GM10248 (cell line): ENCODE results near the gene TTC7B.

Experiments
- CTCF ChIA-PET: fragments of 300-600 bp; sonication (Branson Sonifier 250); formaldehyde crosslinking; extraction: SDS; loops from one replicate; lab custom pipeline; 2021; ENCODE audit warnings: antibody characterized with exemption; lab: Yijun Ruan, JAX
- POLR2A ChIA-PET: fragments of 350-650 bp; sonication (Branson Sonifier 250); formaldehyde crosslinking; extraction: SDS; loops from one replicate; lab custom pipeline; 2020; ENCODE audit warnings: antibody characterized with exemption; lab: Yijun Ruan, JAX
- DNase-seq: peaks from one replicate; pipeline ENCODE4 v3.0.0; 2012; ENCODE audit errors: extremely low spot score
- TF ChIP-seq, protein P1 (sequence below): IDR thresholded peaks from 2 replicates; pipeline ENCODE4 v1.5.1; 2012; ENCODE audit warnings: mild to moderate bottlenecking, low read depth; ENCODE audit errors: extremely low read depth, missing control alignments, control extremely low read depth

Gene TTC7B

DNA sequence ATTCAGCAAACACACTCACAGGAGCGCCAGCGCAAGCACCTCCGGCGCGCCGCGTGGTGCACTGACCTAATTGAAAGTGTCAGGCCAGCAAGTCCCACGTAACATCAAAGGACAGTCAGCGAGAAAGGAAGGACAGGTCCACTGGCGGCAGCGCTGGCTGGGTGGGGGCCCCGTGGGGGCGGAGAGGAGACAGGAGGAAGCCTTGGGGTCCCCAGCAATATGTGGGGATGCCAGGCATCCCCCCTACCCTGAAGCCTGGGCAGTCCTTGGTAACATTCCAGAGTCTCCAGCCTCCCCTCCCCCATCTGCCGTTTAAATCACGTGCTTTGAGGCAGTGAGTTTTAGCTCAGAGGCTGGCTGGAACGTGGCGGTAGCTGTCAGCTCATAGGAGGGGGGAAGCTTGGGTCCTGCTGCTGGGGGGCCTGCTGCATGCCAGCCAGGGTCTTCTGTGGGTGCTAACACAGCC is 260.2 kb downstream of the TTC7B start:
- ChIA-PET CTCF (interaction anchor here (1.1 kb wide), 1 partner anchor 114 kb away, joined by 3 read pairs; no protein-coding TSS in a partner anchor), POLR2A (no interaction called here)
- DNase-seq = no peak
- TF ChIP-seq, protein P1, sequence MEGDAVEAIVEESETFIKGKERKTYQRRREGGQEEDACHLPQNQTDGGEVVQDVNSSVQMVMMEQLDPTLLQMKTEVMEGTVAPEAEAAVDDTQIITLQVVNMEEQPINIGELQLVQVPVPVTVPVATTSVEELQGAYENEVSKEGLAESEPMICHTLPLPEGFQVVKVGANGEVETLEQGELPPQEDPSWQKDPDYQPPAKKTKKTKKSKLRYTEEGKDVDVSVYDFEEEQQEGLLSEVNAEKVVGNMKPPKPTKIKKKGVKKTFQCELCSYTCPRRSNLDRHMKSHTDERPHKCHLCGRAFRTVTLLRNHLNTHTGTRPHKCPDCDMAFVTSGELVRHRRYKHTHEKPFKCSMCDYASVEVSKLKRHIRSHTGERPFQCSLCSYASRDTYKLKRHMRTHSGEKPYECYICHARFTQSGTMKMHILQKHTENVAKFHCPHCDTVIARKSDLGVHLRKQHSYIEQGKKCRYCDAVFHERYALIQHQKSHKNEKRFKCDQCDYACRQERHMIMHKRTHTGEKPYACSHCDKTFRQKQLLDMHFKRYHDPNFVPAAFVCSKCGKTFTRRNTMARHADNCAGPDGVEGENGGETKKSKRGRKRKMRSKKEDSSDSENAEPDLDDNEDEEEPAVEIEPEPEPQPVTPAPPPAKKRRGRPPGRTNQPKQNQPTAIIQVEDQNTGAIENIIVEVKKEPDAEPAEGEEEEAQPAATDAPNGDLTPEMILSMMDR = no peak

DNA sequence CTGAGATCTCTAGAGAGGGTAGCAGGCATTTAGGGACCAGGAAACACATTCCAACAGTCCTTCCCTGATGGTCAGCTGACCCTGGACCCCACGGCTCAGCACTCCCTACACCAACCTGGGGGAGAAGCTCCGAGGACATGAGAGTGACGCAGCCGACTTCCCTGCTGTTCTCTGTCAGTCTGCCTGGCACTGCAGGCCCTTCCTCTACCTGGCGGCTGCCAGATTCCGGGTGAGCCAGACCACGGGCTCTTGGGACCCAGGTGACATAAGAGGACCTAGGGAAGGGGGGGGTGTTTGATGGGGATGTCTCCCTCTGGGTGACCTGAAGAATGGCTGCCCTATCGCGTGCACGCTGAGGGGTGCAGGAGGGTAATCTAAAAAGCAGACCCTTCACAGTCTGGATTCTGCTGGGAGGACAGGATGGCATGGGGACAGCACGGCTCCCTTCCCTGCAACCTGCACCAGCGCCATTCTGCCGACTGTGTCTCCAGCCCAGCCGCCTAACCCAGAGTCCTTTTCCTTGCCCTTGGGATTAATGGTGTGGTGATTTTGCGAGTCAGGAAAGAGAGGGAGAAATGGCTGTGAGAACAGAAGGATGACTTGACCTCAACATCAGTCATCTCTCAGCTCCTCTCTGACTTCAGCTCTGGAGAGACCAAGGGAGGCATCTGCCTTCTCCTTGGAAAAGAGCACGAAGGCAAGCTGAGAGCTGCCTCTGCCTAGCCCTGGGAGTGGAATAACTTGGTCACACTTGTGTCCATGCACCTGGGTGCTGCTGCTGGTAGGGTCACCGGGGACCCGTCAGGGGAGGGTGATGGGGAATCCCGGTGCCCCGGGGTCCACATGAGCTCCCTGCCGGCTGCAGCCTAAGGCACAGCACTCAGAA is 260.9 kb downstream of the TTC7B start:
- CTCF ChIA-PET = interaction anchor here (0.8 kb wide), 1 partner anchor 10 kb away, joined by 3 read pairs; no protein-coding TSS in a partner anchor
- POLR2A ChIA-PET = no interaction called here
- DNase-seq = no peak
- TF ChIP-seq, protein P1 = no peak

DNA sequence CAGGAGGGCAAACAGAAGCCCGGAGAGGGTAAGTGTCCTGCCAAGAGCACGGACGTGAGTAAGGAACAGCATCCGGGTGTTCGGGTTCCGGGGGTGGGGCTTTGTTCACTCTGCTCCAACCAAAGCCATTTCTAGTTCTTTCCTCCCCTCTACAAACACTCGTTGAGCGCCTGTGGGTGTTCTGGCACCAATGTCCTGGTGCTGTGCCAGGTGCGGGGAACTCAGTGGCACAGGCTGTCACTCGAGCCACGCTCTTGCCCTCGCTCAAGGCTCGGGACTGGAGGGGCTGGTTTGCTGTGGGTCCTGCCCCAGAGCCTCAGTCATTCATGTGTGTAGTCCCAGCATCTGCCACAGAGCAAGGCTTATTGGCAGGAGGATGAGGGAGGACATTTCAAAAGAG is 261.9 kb downstream of the TTC7B start:
- ChIA-PET CTCF (interaction anchor here (0.8 kb wide), 1 partner anchor 9 kb away, joined by 3 read pairs; no protein-coding TSS in a partner anchor), POLR2A (no interaction called here)
- no peak for DNase-seq
- TF ChIP-seq, protein P1 = no peak

DNA sequence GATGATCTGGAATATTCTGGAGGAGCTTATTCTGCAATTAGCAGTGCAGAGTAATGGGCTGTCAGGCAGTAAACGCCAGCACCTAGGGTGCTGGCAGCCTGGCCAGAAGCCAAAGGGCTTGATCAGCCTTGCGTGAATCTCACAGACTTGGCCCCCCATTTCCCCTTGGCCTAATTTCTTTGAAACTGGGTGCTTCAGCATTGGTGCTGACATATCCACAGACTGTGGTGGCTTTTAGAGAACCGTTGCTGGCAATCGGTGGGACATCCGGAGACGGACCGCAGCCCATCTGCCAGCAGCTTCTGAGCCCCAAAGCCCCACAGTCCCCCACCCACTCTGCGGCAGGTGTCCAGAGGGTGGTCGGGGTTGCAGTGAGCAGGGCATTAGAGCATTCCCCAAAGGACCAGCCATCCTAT is 262.3 kb downstream of the TTC7B start:
- CTCF ChIA-PET = no interaction called here
- DNase-seq = no peak
- POLR2A ChIA-PET = no interaction called here
- TF ChIP-seq, protein P1 = no peak

DNA sequence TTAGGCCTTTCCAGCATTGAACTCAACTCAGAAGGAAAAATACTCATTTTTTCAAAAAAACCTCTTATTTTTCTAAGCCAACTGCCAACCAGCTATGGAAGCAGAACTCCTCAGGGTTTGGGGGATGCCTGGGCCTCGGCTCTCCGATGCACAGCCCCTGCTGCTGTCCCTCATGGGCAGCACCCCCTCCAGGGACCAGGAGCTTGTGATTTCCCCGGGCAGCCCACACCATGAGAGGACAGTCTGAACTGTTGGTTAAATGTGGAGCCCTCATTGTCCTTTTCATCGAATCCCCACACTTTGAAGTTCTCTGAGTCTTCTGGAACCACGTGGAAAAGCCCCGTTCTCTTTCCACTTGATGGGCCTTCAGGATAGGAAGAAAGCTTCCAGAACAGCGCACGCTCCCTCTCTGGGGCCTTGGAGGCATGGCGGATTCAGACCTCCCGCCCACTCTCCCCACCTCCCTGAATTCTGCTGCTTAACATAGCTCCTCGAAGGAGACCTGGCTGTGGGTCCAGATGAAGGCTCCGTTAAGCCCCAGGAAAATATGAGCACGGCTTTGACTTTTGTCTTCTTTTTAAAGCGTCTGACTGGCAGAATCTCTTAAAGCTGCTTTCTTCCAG is 262.8 kb downstream of the TTC7B start:
- ChIA-PET POLR2A (no interaction called here), CTCF (no interaction called here)
- DNase-seq = no peak
- TF ChIP-seq, protein P1 = no peak

DNA sequence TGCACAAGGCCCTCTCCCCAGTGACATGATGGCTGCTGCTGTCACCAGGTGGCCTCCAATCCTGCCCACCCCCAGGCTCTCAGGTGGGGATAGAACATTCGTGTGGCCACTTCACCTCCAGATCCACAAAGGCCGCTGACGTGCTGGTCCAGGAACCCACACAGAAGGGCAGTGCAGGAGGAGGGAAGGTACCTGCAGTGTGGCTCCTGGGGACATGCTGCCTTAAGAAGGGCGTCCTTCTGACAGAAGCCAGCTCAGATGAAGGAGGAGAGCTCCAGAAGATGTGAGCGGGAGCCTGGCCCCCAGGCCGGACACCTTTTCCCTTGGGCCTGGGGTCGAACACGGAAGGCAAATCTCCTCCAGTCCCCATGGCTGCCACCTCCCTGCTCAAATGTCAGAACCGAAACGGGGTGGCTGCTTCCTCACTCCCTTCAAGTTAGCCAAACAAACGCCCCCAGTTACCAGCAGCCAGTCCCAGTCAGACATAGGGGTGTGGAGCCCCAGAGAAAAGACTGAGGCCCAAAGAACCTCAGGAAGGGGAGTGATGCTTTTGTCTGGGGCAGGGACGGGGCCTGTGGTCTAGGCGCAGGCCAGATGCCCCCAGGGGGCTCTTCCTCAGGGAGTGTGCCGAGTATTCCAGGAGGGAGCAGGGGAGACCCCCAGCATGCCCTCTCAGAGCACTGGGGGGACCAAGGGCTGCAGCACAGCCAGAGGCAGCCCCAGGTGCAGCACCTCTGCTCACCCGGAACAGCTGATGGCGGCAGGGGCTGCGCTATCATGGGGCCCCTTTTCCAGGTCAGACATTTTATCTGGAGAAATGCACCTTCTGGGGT is 263.5 kb downstream of the TTC7B start:
- CTCF ChIA-PET = no interaction called here
- POLR2A ChIA-PET = no interaction called here

More for the DNA sequence above, 263.5 kb downstream of the TTC7B start:
- DNase-seq = no peak
- TF ChIP-seq, protein P1 = no peak
